ENCODE measurements around the gene PCDH15.

Gene PCDH15

GRCh38 chr10:54319341-54319740 is 481.7 kb downstream of the PCDH15 start:
- no peak for DNase-seq (ENCODE audit: insufficient read length, low spot score)
- no peak for TF ChIP-seq POLR2A (IDR thresholded peaks at IDR 0.05; ENCODE audit: low read depth, low read length)
- no peak for FAIRE-seq

GRCh38 chr10:54318470-54318869 is 482.6 kb downstream of the PCDH15 start:
- no peak for TF ChIP-seq POLR2A (IDR thresholded peaks at IDR 0.05; ENCODE audit: low read depth, low read length)
- FAIRE-seq: no peak
- no peak for DNase-seq (ENCODE audit: insufficient read length, low spot score)

- no peak for DNase-seq (ENCODE audit: insufficient read length, low spot score)
- no peak for FAIRE-seq
Measured at GRCh38 chr10:54314430-54314829, 486.6 kb downstream of the PCDH15 start.

GRCh38 chr10:54284526-54285193 is 516.4 kb downstream of the PCDH15 start:
- FAIRE-seq (peak; percentile 36), DNase-seq (ENCODE audit: insufficient read length, low spot score) (peak; percentile 4)
- TF ChIP-seq POLR2A (IDR thresholded peaks at IDR 0.05; ENCODE audit: low read depth, low read length): no peak

More at GRCh38 chr10:54314430-54314829, 486.6 kb downstream of the PCDH15 start:
- no peak for TF ChIP-seq POLR2A (IDR thresholded peaks at IDR 0.05; ENCODE audit: low read depth, low read length)

- FAIRE-seq: no peak
- DNase-seq (ENCODE audit: insufficient read length, low spot score): no peak
- no peak for TF ChIP-seq POLR2A (IDR thresholded peaks at IDR 0.05; ENCODE audit: low read depth, low read length)
Measured at GRCh38 chr10:54282012-54282411, 519.0 kb downstream of the PCDH15 start.

- no peak for FAIRE-seq
- no peak for DNase-seq (ENCODE audit: insufficient read length, low spot score)
- TF ChIP-seq POLR2A (IDR thresholded peaks at IDR 0.05; ENCODE audit: low read depth, low read length): no peak
Measured at GRCh38 chr10:54266395-54266794, 534.6 kb downstream of the PCDH15 start.

GRCh38 chr10:54262726-54263125 is 538.3 kb downstream of the PCDH15 start:
- no peak for DNase-seq (ENCODE audit: insufficient read length, low spot score)
- no peak for FAIRE-seq
- no peak for TF ChIP-seq POLR2A (IDR thresholded peaks at IDR 0.05; ENCODE audit: low read depth, low read length)

- no peak for TF ChIP-seq POLR2A (IDR thresholded peaks at IDR 0.05; ENCODE audit: low read depth, low read length)
- no peak for FAIRE-seq
- no peak for DNase-seq (ENCODE audit: insufficient read length, low spot score)
Measured at GRCh38 chr10:54259104-54259503, 541.9 kb downstream of the PCDH15 start.

- FAIRE-seq: no peak
- no peak for TF ChIP-seq POLR2A (IDR thresholded peaks at IDR 0.05; ENCODE audit: low read depth, low read length)
- DNase-seq (ENCODE audit: insufficient read length, low spot score): no peak
Measured at GRCh38 chr10:54234832-54235231, 566.2 kb downstream of the PCDH15 start.

GRCh38 chr10:54203401-54203800 is 597.6 kb downstream of the PCDH15 start:
- DNase-seq (ENCODE audit: insufficient read length, low spot score) (peak; percentile 3), FAIRE-seq (no peak)
- TF ChIP-seq POLR2A (IDR thresholded peaks at IDR 0.05; ENCODE audit: low read depth, low read length): no peak

- DNase-seq (ENCODE audit: insufficient read length, low spot score) (no peak), FAIRE-seq (no peak)
- no peak for TF ChIP-seq POLR2A (IDR thresholded peaks at IDR 0.05; ENCODE audit: low read depth, low read length)
Measured at GRCh38 chr10:54198051-54198450, 603.0 kb downstream of the PCDH15 start.

- DNase-seq (ENCODE audit: insufficient read length, low spot score) (no peak), FAIRE-seq (no peak)
- TF ChIP-seq POLR2A (IDR thresholded peaks at IDR 0.05; ENCODE audit: low read depth, low read length): no peak
Measured at GRCh38 chr10:54194806-54195205, 606.2 kb downstream of the PCDH15 start.

GRCh38 chr10:54159924-54160323 is 641.1 kb downstream of the PCDH15 start:
- DNase-seq (ENCODE audit: insufficient read length, low spot score) (no peak), FAIRE-seq (no peak)
- no peak for TF ChIP-seq POLR2A (IDR thresholded peaks at IDR 0.05; ENCODE audit: low read depth, low read length)

- TF ChIP-seq POLR2A (IDR thresholded peaks at IDR 0.05; ENCODE audit: low read depth, low read length): no peak
- no peak for FAIRE-seq
- no peak for DNase-seq (ENCODE audit: insufficient read length, low spot score)
Measured at GRCh38 chr10:54148508-54148907, 652.5 kb downstream of the PCDH15 start.

- DNase-seq (ENCODE audit: insufficient read length, low spot score): no peak
- TF ChIP-seq POLR2A (IDR thresholded peaks at IDR 0.05; ENCODE audit: low read depth, low read length): no peak
- FAIRE-seq: no peak
Measured at GRCh38 chr10:54139819-54140428, 661.1 kb downstream of the PCDH15 start.
